ENCODE results near the gene MTOR.
A peak's percentile ranks its signal among the peaks of the same experiment; 100 is the strongest.
"Not testable (repeated sequence)": the region's sequence is repeated elsewhere in the genome, so short reads cannot be mapped to it uniquely, and the experiment has no call there.

The MTOR gene

DNA sequence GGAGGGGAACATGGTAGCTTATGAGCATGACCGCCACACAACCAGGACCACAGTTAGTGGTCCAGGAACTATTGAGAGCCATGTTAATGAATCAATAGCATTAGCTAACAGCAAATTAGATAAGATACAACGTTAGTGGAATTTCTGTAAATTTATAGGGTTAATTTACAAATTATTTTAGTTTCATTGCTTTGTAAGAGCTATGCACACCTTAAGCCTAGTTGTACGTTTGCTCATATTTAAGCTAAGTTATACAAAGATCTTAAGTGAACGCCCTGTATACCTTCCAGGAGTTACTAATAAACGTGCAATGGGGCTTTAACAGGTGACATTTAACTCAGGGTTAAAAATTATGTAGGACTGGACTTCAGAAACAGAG is 163.4 kb downstream of the MTOR start:
- no peak overlapping the region for H3K23ac ChIP-seq (ENCODE audit: low read length)
- H3K79me1 ChIP-seq (ENCODE audit: low read length), result peaks cover 9% of the 10 kb centered on the region
- H3K4me2 ChIP-seq (ENCODE audit: low read length), result peak overlapping the region; percentile 81
- H4K91ac ChIP-seq (ENCODE audit: low read depth, low read length), result peak overlapping the region; percentile 94
- DNase-seq, result no peak
- peak overlapping the region; percentile 91 for H3K14ac ChIP-seq (ENCODE audit: low read length)
- H3K36me3 ChIP-seq (ENCODE audit: control insufficient read depth in 1 of 2, insufficient read depth in 2 of 2, low read length in 2 of 2), result peaks cover 26 to 29% of the 10 kb centered on the region in 2 experiments
- peak overlapping the region; percentile 90 for H2AFZ ChIP-seq (ENCODE audit: insufficient read depth, low read length, poor library complexity)
- H2AK5ac ChIP-seq (ENCODE audit: low read length), result no peak overlapping the region
- peak overlapping the region; percentile 85 for H4K12ac ChIP-seq (ENCODE audit: low read depth, low read length)
- H4K8ac ChIP-seq (ENCODE audit: low read depth, low read length), result peak overlapping the region; percentile 87
- peak overlapping the region; percentile 94 for H3K4me3 ChIP-seq (ENCODE audit: low read depth, low read length)
- H3K18ac ChIP-seq (ENCODE audit: low read length), result no peak overlapping the region
- peaks cover 5% of the 10 kb centered on the region for H3K79me2 ChIP-seq (ENCODE audit: control insufficient read depth, insufficient read depth, low read length, poor library complexity)
- H3K27me3 ChIP-seq (ENCODE audit: insufficient read depth, low read length), result no peaks in the 10 kb centered on the region
- H3K27ac ChIP-seq (ENCODE audit: low read depth, low read length), result peak overlapping the region; percentile 73
- H2BK12ac ChIP-seq (ENCODE audit: low read length), result no peak overlapping the region
- H2BK120ac ChIP-seq (ENCODE audit: insufficient read depth, low read length, poor library complexity), result no peak overlapping the region
- H3K9me3 ChIP-seq (ENCODE audit: insufficient read depth, low read depth, low read length), result no peaks in the 10 kb centered on the region
- WGBS (ENCODE audit: extremely low coverage, insufficient coverage, insufficient read length), result no CpG with 5 or more reads among the region's 5 CpGs
- no peak overlapping the region for H2BK5ac ChIP-seq (ENCODE audit: low read depth, low read length, poor library complexity)
- H3K4ac ChIP-seq (ENCODE audit: low read depth, low read length), result peak overlapping the region; percentile 97
- peak overlapping the region; percentile 93 for H3K9ac ChIP-seq (ENCODE audit: low read length)
- peaks cover 0 to 2% of the 10 kb centered on the region in 2 experiments for H3K4me1 ChIP-seq (ENCODE audit: control insufficient read depth in 1 of 2, insufficient read depth in 2 of 2, low read length in 2 of 2)

DNA sequence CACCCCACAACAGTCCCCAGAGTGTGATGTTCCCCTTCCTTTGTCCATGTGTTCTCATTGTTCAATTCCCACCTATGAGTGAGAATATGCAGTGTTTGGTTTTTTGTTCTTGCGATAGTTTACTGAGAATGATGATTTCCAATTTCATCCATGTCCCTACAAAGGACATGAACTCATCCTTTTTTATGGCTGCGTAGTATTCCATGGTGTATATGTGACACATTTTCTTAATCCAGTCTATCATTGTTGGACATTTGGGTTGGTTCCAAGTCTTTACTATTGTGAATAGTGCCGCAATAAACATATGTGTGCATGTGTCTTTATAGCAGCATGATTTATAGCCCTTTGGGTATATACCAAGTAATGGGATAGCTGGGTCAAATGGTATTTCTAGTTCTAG is 178.6 kb downstream of the MTOR start:
- not testable (repeated sequence) for H3K4me3 ChIP-seq (ENCODE audit: low read depth, low read length); H3K18ac ChIP-seq (ENCODE audit: low read length); H4K8ac ChIP-seq (ENCODE audit: low read depth, low read length); H2AK5ac ChIP-seq (ENCODE audit: low read length); H3K4me2 ChIP-seq (ENCODE audit: low read length); H3K4ac ChIP-seq (ENCODE audit: low read depth, low read length); H4K12ac ChIP-seq (ENCODE audit: low read depth, low read length); H2BK120ac ChIP-seq (ENCODE audit: insufficient read depth, low read length, poor library complexity); H3K27ac ChIP-seq (ENCODE audit: low read depth, low read length); H3K4me1 ChIP-seq (ENCODE audit: control insufficient read depth in 1 of 2, insufficient read depth in 2 of 2, low read length in 2 of 2); DNase-seq; H3K27me3 ChIP-seq (ENCODE audit: insufficient read depth, low read length); H2BK5ac ChIP-seq (ENCODE audit: low read depth, low read length, poor library complexity); H4K91ac ChIP-seq (ENCODE audit: low read depth, low read length); H2BK12ac ChIP-seq (ENCODE audit: low read length); H3K79me2 ChIP-seq (ENCODE audit: control insufficient read depth, insufficient read depth, low read length, poor library complexity); H3K14ac ChIP-seq (ENCODE audit: low read length); H2AFZ ChIP-seq (ENCODE audit: insufficient read depth, low read length, poor library complexity); H3K9me3 ChIP-seq (ENCODE audit: insufficient read depth, low read depth, low read length); H3K79me1 ChIP-seq (ENCODE audit: low read length); H3K23ac ChIP-seq (ENCODE audit: low read length); H3K9ac ChIP-seq (ENCODE audit: low read length)
- H3K36me3 ChIP-seq (ENCODE audit: control insufficient read depth in 1 of 2, insufficient read depth in 2 of 2, low read length in 2 of 2), result peaks cover 35 to 44% of the 10 kb centered on the region in 2 experiments
- WGBS (ENCODE audit: extremely low coverage, insufficient coverage, insufficient read length), result no CpG with 5 or more reads among the region's 3 CpGs

DNA sequence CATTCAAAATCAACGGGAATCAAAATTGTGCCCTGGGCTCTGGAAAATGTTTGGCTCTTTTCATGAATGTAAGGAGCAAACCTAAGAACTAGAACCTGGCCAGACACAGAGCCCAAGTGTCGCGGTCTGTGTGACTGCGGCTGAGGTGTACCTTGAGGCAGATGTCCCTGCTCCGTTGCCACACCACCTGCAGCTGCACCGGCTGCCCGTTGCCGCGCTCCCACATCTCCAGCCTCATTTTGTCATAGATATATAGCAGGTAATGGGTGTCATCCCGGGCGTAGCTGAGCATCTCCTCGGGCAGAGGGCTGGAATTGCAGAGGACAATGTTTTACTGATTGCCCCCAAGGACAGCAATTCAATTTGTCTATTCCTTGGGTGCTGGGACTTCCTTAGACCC is 181.4 kb downstream of the MTOR start:
- no peaks in the 10 kb centered on the region for H3K4me1 ChIP-seq (ENCODE audit: control insufficient read depth in 1 of 2, insufficient read depth in 2 of 2, low read length in 2 of 2)

DNA sequence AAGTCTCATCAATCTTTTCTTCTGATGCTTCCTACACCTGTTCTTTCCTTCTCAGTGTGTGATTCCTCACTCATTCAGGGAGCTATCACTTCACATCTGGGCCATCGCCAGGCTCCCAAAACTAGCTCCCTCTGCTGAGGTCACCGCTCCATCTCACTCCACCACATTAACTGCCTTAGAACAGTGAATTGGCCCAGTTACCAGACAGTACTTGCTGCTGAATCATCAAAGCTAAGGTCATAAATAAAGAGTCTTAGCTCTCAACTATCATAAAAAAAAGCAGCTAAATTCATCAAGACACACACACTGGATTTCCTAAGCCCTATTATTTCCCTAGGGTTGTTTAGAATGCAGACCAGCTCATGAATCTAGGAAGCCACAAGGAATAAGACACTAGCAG is 183.7 kb downstream of the MTOR start:
- Histone ChIP-seq H2BK5ac (ENCODE audit: low read depth, low read length, poor library complexity) (no peak overlapping the region), H3K14ac (ENCODE audit: low read length) (no peak overlapping the region), H2BK12ac (ENCODE audit: low read length) (no peak overlapping the region), H3K4me3 (ENCODE audit: low read depth, low read length) (no peak overlapping the region), H3K23ac (ENCODE audit: low read length) (no peak overlapping the region), H4K12ac (ENCODE audit: low read depth, low read length) (no peak overlapping the region), H3K4ac (ENCODE audit: low read depth, low read length) (no peak overlapping the region), H3K9ac (ENCODE audit: low read length) (no peak overlapping the region), H3K4me1 (ENCODE audit: control insufficient read depth in 1 of 2, insufficient read depth in 2 of 2, low read length in 2 of 2) (no peaks in the 10 kb centered on the region), H3K9me3 (ENCODE audit: insufficient read depth, low read depth, low read length) (no peaks in the 10 kb centered on the region), H3K4me2 (ENCODE audit: low read length) (no peak overlapping the region), H3K18ac (ENCODE audit: low read length) (no peak overlapping the region), H3K79me1 (ENCODE audit: low read length) (no peaks in the 10 kb centered on the region), H4K8ac (ENCODE audit: low read depth, low read length) (no peak overlapping the region), H4K91ac (ENCODE audit: low read depth, low read length) (no peak overlapping the region), H3K27ac (ENCODE audit: low read depth, low read length) (no peak overlapping the region), H3K27me3 (ENCODE audit: insufficient read depth, low read length) (no peaks in the 10 kb centered on the region), H3K36me3 (ENCODE audit: control insufficient read depth in 1 of 2, insufficient read depth in 2 of 2, low read length in 2 of 2) (peaks cover 68 to 73% of the 10 kb centered on the region in 2 experiments), H2AFZ (ENCODE audit: insufficient read depth, low read length, poor library complexity) (no peak overlapping the region), H3K79me2 (ENCODE audit: control insufficient read depth, insufficient read depth, low read length, poor library complexity) (no peaks in the 10 kb centered on the region), H2AK5ac (ENCODE audit: low read length) (no peak overlapping the region), H2BK120ac (ENCODE audit: insufficient read depth, low read length, poor library complexity) (no peak overlapping the region)
- DNase-seq, result no peak
- no CpG with 5 or more reads among the region's 2 CpGs for WGBS (ENCODE audit: extremely low coverage, insufficient coverage, insufficient read length)

More for the DNA sequence above, 181.4 kb downstream of the MTOR start:
- H2BK12ac ChIP-seq (ENCODE audit: low read length), result no peak overlapping the region
- H3K36me3 ChIP-seq (ENCODE audit: control insufficient read depth in 1 of 2, insufficient read depth in 2 of 2, low read length in 2 of 2), result peaks cover 51 to 54% of the 10 kb centered on the region in 2 experiments
- no peak overlapping the region for H4K12ac ChIP-seq (ENCODE audit: low read depth, low read length)
- no peak overlapping the region for H3K18ac ChIP-seq (ENCODE audit: low read length)
- H2AK5ac ChIP-seq (ENCODE audit: low read length), result no peak overlapping the region
- no peak overlapping the region for H3K4me2 ChIP-seq (ENCODE audit: low read length)
- no peak overlapping the region for H3K4ac ChIP-seq (ENCODE audit: low read depth, low read length)
- H3K79me1 ChIP-seq (ENCODE audit: low read length), result no peaks in the 10 kb centered on the region
- no peak overlapping the region for H2BK120ac ChIP-seq (ENCODE audit: insufficient read depth, low read length, poor library complexity)
- DNase-seq, result no peak
- no peak overlapping the region for H3K23ac ChIP-seq (ENCODE audit: low read length)
- no peak overlapping the region for H2BK5ac ChIP-seq (ENCODE audit: low read depth, low read length, poor library complexity)
- H3K79me2 ChIP-seq (ENCODE audit: control insufficient read depth, insufficient read depth, low read length, poor library complexity), result no peaks in the 10 kb centered on the region
- H4K8ac ChIP-seq (ENCODE audit: low read depth, low read length), result no peak overlapping the region
- no peak overlapping the region for H3K9ac ChIP-seq (ENCODE audit: low read length)
- no peak overlapping the region for H2AFZ ChIP-seq (ENCODE audit: insufficient read depth, low read length, poor library complexity)
- WGBS (ENCODE audit: extremely low coverage, insufficient coverage, insufficient read length), result no CpG with 5 or more reads among the region's 12 CpGs
- H3K14ac ChIP-seq (ENCODE audit: low read length), result no peak overlapping the region
- H3K9me3 ChIP-seq (ENCODE audit: insufficient read depth, low read depth, low read length), result no peaks in the 10 kb centered on the region
- no peak overlapping the region for H4K91ac ChIP-seq (ENCODE audit: low read depth, low read length)
- H3K27me3 ChIP-seq (ENCODE audit: insufficient read depth, low read length), result no peaks in the 10 kb centered on the region
- no peak overlapping the region for H3K4me3 ChIP-seq (ENCODE audit: low read depth, low read length)
- no peak overlapping the region for H3K27ac ChIP-seq (ENCODE audit: low read depth, low read length)

All from trophoblast cell (in vitro differentiated cells and primary cell).